Activated T-helper 9 cell treated with anti-CD3 and anti-CD28 coated beads, Interleukin-2, amount 50 U/mL, for 16 hours (primary cell): ENCODE data around the gene ACMSD.
"Not testable (repeated sequence)": the region's sequence is repeated elsewhere in the genome, so short reads cannot be mapped to it uniquely, and the experiment has no call there.

Experiments
- DNase-seq: peaks from one replicate; pipeline ENCODE4 v3.0.0-alpha.2; 2020; ENCODE audit warnings: low read depth

Gene ACMSD

DNA sequence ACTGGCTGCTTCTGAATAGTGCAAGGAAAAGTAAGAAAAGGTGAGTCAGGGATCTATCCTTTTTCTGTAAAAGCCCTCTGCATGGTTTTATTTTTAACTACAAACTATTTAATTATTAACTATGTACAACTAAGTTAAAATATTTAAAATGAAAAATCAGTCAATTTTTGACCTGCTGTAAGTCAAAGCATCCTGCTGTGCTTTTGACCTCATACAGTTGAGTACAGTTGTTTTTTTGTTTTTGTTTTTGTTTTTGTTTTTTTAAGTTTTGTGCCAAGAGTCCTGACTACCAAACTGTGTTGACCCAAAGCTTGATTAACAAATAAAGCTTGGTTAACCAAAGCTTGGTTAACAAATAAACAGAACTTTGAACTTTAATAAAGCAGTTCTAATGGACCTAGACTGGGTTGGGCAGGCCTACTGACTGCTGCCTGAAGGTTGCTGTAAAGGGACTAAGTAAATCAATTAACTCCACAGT lies at the start of gene ACMSD:
ACMSD (plus strand) TSS at position 474 of the 478 bp plus-strand sequence. CDS start 67 bp downstream, outside the sequence.
- no peak for DNase-seq

DNA sequence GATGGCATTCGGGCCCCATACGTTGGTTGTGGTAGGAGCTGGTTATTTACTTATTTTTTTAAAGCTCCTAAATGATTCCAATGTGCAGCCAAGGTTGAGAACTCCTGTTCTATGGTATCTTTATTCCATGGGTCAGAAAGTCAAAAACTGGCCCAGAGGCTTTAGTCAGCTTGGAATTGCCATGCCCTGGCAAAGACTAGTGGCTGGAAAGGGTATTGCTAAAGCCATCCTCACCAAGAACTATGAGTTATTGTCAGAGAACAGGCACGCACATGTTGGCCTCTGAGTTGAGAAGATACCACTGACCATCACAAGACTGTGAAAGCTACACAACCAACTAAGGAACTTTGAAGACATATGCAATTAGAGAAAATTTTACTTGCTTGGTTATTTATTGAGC lies 47.9 kb upstream of the ACMSD start:
- no peak for DNase-seq

DNA sequence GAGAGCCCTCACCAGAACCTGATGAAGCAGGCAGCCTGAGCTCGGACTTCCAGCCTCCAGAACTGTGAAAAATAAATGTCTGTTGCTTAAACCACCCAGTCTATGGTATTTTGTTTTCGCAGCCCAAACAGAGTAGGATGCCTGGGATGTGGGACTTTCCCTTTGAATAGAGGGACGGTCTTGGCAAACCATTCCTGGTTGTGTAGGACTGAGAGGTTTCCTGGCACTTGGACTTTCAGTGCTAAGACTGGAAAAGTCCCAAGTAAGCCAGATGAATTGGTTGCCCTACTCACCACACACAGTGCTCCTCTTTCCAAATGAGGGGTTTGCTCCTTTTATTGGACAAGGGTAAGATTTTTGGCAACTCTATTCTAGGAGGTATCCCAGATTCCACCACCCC lies 46.8 kb upstream of the ACMSD start:
- DNase-seq, result no peak

DNA sequence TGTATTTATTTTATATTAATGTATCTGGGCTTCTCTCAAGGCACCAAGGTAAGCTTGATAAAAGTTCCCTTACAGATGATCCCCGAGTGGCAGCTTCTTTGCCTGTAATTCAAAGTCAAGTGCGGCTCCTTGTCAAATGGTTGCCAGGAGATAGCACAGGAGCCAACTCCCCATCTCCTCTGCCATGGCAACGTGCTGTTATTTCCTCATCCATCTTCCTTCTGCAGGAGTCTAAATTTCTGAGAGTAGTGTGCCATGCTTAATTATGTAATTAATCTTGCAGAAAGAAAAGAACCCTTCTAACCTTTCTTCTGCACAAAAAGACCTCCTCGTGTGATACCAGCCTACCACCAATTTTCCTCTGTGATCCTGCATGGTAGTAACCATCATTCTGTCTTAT lies 46.2 kb upstream of the ACMSD start:
- DNase-seq, result no peak

DNA sequence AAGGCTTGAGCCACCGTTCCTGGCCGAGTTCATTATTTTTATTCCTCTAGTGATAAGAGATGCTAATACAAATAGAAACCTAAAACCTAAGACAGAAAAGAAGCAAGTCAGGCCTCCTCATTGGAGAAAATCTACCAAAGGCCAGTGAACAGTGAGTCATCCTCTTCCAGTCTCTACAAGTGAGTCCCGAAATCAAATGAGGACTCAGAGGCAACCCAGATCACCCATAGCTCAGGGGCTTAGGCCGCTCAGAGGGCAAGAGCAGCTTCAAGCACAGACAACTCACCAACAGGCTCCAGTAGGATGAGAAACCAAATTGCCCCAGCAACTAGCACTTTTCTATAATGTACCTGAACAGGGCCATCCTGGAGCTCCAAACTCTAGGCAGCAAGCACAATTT lies 42.7 kb upstream of the ACMSD start:
- DNase-seq, result no peak

DNA sequence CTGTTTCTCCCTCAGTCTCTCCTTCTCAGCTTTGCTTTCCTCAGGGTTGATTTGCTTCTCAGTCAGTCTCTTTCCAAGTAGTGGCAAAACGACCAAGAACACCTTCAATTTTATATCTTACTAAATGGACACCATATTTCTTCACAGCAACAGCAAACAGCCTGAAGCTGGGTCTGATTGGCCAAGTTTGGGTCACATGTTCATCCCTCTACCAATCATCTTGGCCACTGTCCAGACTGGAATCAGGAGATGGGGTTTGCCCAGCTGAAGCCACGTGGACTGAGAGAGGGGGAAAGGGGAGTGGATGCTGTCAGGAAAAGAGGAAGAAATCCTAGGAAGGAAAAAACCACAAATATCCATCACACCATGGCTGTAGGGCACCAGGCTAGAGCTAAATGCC lies 42.0 kb upstream of the ACMSD start:
- DNase-seq, result no peak

DNA sequence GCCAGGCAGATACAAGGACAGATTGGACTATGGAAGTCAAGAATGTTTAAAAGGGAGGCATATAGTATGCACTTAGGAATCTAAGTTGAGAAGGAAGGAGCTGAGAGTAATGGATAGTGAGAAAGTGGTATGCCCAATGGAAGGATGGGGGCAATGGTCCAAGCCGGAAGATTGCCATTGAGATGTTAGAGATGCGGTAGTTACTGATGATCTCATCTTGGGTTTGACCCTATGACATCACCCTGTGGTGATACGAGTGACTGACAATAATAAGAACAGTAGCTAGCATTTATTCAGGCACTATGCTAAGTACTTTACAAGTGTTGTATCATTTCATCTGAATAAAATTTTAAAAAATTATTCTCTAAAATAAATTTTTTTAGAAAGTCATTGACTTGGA lies 38.5 kb upstream of the ACMSD start:
- DNase-seq, result no peak

DNA sequence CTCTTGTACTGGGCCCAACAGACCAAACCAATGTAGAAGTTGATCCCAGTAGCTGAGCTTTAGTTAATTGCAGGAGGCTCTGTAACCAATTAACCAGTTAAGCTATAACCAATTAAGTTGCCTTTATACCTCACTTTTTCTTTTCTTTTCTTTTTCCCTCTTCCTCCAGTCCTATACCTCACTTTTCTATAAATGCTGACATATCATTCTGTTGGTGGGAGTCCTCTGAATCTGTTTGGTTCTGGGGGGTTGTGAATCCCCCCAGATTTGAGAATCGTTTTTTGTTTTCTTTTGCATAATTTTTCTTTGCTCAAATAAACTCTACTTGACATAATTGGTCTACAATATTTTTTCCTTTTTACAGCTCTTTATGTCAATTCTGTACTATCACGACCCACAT lies 38.1 kb upstream of the ACMSD start:
- DNase-seq, result no peak

DNA sequence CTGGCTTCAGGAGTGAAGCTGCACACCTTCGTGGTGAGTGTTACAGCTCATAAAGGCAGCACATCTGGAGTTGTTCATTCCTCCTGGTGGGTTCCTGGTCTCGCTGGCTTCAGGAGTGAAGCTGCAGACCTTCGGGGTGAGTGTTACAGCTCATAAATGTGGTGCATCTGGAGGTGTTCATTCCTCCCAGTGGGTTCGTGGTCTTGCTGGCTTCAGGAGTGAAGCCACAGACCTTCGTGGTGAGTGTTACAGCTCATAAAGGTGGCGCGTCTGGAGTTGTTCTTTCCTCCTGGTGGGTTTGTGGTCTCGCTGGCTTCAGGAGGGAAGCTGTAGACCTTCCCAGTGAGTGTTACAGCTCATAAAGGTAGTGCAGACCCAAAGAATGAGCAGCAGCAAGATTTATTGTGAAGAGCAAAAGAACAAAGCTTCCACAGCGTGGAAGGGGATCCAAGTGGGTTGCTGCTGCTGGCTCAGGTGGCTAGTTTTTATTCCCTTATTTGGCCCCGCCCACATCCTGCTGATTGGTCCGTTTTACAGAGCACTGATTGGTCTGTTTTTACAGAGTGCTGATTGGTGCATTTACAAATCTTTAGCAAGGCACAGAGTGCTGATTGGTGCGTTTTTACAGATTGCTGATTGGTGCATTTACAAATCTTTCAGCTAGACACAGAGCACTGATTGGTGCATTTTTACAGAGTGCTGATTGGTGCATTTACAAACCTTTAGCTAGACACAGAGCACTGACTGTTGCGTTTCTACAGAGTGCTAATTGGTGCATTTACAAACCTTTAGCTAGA lies 34.6 kb upstream of the ACMSD start:
- not testable (repeated sequence) for DNase-seq

DNA sequence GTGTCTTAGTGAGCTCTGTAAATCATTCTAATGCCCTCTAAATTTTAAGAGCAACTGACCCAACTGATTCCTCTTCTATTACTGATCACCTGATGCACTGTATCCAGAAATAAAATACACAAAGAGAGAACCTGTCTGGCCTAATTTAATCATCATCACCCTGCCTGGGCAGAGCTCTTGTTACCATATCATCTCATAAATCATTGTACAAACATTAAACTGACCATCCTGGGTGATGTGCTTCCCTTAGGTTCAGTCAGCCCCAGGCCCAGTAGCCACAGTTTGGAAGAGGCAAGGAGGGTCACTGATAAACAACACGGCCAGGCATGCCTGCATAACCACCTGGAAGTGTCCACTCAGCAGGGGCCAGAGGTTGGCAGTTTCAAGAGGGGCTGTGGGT lies 22.7 kb upstream of the ACMSD start:
- no peak for DNase-seq

DNA sequence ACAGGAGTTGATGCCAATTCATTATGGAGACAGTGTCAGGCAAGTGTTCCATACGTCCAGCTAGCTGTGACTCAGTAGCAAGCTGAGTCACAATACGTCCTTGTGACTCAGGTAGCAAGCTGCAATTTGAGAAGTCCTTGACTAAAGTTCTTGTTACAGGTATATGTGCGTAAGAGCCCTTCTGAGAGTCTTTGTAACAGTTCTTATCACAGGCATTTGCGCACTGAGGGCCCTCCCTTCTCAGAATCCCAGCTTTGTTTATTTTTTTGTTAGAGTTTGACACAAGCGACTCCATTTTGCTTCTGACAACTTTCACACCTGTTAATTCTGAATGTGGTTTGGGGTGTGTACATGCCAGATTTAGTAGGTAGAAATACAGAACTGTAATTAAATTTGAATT lies 20.1 kb upstream of the ACMSD start:
- DNase-seq, result no peak

DNA sequence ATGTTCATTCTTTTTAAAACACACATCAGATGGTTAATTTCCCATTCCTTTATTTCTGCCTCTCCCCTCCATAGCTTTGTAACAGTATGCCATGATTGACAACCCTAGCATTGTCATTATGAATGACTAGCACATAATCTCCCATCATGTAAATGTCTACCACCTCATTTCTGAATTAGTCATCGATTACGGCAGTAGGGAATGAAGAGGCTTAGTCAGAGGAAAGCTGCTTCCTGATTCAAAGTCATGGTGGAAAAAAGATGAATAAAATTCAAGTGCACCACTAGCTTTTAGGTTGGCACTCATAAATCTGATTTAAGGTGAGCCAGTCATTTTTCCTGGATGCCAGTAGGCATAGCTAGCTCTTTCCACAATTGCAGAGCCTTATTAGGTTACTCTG lies 19.1 kb upstream of the ACMSD start:
- DNase-seq, result no peak

DNA sequence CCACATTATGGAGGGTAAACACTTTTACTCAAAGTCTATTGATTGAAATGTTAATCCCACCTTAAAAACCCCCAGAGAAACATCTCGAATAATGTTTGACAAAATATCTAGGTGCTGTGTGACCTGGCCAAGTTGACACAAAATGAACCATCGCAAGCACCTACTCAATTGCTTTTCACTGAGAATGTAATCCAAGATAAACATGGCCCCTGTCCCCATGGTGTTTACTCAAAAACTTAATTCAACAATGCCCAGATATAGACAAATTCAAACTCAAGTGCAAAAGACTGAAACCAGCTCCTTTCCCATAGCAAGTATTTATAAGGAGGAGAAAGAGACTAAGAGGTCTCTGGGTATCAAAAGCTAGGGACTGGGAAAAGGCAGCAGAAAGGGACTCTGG lies 15.0 kb upstream of the ACMSD start:
- DNase-seq, result no peak

DNA sequence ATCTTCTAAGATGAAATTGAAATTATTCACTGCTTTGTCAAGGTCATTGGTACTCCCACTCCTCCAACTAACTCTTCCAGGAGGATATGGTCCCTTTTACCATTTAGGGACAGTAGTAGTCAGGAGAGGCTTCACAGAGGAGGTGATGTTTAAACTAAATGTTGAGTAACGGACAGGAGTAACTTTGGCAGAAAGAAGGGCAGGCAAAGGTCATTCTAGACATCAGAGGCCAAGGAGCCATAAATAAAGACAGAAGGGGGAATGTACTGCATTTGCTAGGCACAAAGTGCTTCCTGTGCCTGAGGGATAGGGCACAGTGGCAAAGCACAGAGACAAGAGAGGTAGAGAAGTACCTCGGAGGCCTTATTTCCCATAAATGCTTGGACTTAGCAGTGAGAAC lies 14.6 kb upstream of the ACMSD start:
- DNase-seq, result no peak

DNA sequence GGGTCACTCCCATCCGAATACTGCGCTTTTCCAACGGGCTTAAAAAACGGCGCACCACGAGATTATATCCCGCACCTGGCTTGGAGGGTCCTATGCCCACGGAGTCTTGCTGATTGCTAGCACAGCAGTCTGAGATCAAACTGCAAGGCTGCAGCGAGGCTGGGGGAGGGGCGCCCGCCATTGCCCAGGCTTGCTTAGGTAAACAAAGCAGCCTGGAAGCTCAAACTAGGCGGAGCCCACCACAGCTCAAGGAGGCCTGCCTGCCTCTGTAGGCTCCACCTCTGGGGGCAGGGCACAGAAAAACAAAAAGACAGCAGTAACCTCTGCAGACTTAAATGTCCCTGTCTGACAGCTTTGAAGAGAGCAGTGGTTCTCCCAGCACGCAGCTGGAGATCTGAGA lies 12.7 kb upstream of the ACMSD start:
- DNase-seq, result not testable (repeated sequence)

DNA sequence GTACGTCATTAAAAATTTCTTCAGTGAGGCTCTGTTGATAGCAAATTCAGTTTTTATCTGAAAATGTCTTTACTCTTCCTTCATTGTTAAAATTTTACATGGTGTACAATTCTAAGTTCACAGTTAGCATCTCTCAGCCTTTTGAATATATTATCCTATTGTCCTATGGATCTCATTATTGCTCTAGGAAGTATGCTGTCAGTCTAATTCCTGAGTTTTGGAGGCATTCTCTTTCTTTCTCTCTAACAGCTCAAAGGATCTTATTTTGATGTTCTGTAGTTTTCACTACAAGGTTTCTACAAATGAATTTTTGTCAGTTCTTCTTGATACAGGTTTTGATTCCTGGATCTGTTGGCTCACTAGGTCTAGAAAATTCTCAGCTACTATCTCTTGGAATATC lies 2.9 kb upstream of the ACMSD start:
- no peak for DNase-seq

DNA sequence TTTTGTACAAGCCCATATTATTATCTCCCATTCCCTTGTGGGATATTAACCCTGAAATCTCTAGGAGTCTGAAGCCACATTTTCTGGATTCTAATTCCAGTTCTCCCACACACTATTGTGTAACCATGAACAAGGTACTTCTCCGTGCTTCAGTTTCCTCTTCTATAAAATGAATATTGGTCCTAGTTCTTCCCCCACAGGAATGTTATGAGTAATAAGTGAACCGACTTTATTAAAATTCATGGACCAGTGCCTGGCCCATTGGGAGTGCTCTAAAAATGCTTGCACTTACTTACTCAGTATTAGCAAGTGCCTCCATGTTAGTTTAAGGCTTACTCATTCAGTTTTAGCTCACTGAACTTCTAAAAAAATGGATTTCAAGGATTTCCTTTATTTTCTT lies 1.4 kb upstream of the ACMSD start:
- DNase-seq, result no peak

DNA sequence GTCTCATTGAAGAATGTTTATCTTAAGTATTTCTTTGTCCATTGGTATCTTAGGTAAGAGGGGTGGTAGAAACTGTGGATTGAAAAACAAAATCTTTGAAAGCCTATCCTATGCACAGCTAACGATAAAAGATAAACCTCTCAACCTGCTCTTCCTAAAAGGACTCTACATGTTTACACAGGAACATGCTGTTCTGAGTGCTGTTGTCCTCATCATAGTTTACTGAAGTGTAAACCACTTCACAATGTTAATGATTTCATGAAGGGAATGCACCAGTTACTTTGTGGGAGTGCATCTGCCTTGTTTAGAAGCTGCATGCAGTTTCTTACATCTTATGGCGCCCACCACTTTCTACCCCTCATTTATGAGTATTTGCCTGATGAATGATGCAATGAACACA lies 1.2 kb downstream of the ACMSD start:
- no peak for DNase-seq

DNA sequence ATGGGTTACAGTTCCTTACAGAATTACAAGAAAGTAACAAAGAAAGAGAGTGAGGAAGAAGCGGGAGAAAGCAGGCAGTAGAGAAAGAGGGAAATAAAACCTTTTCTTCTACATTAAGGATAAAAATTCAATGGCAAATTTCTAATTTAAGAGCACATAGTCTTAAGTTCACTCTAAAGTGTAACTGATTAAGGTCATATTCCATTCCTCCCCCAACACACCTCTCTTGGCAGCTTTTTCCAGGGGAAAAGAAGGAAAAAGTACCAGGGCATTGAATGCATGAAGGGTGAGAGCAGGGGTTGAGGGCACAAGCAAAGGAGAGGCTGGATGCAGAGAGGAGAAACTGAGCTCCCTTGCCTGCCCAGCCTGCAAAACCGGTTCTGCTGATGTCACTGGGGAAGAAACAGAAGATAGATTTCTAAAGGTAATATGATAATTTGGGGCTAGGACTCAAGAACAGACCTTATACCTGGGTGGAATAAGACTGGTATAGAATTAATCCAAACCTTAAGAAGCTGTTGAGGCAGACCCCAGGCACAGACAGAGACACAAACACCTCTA lies 4.6 kb downstream of the ACMSD start:
- no peak for DNase-seq

DNA sequence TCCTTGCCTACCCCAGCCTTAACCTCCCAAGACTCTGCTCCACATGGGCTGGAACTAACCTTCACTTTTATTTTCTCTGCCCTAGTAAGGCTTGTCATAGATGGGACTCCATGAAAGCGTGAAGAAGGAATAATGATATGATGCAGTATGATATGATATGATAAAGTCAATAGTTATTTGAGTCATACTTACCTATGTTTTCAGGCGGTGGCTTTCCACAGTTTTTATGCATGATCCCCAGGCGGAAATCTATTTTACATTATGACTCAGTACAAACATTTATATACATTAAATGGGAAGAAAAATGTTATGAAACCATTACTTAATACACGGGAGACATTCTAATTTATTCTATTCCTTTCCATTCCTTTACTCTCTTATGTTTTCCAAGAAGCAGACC lies 5.6 kb downstream of the ACMSD start:
- no peak for DNase-seq

DNA sequence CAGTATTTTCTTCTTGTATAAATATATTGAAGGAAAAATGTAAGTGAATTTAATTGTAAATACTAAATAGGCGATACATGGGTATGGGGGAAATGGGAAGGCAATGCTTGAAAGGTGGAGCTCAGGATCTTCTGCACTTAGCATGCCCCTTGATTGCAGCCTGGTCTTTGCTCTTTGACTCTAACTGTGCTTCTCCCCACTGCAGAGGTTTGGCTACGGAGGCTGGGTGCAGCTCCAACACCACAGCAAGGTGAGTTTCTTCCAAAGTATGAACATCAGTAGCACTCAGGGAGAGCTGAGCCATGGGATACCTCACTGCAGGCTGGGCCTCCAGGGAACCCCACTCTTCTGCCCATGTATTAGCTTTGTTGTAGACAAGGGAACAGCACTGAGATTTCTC lies 6.6 kb downstream of the ACMSD start:
- no peak for DNase-seq

DNA sequence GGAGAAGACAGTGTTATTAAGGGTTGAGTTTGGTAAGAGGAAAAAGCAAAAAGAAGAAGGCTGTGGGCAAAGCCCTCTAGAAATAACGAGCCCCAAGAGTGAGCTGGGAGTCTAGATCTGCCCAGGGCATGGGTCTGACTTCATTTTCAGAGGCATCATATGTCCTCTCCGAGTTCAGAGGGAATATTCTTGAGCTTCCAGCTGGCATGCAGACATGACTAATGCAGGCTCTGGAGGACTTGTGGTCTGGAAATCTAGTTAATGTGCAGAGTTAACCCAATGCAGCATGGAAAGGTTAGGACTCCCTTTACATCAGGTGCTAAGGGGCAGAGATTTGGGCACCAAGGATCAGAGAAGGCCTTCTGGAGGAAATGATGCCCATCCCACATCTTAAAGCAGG lies 7.3 kb downstream of the ACMSD start:
- DNase-seq, result no peak

DNA sequence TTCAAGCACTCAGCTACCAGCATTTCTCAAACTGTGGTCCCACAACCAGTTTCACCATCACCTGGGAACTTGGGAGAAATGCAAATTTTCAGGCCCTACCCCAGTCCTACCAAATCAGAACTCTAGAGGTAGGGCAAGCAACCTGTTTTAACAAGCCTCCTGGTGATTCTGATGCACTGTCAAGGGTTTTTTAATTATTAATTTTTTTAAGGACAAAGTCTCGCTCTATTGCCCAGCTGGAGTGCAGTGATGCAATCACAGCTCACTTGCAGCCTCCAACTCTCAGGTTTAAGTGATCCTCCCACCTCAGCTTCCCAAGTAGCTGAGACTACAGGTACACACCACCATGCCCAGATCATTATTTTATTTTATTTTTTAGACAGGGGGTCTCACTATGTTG lies 7.8 kb downstream of the ACMSD start:
- no peak for DNase-seq

DNA sequence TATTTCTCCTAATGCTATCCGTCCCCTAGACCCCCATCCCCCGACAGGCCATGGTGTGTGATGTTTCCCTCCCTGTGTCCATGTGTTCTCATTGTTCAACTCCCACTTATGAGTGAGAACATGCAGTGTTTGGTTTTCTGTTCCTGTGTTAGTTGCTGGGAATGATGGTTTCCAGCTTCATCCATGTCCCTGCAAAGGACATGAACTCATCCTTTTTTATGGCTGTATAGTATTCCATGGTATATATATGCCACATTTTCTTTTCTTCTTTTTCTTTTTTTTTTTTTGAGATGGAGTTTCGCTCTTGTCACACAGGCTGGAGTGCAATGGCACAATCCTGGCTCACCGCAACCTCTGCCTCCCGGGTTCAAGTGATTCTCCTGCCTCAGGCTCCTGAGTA lies 9.2 kb downstream of the ACMSD start:
- DNase-seq, result not testable (repeated sequence)
